ENCODE results near the gene SCAPER.

SCAPER gene

DNA sequence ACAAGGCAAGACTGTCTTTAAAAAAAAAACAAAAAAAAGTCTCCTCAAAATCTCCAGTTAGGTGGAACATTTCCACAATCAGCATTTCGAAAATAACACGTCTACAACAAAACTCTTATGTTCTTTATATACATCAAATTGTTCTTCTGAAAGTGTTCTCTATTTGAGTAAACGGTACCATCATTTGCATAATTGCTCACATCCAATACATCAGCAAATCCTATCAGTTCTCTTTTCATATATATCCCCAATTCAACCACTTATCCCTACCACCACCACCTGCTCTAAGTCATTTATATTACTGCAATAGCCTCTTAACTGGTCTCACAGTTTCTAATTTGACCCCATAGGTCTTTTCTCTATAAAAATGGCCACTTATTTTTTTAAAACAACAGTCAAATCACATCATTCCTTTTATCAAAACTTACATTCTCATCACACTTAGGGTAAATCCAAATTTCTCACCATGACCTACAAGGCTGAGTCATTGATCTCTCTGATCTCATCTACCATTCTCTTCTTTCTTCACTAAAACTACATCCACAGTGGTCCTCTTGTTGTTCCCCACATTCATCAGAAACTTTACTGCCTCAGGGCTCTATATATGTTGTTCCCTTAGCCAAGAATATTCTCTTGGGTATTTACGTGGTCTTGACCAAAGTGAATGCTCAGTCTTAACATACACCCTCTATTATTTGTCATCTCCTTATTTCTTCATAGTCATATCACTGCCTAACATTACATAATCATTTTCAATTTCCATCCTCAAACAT, 237.0 kb downstream of the SCAPER start:
- no peak for DNase-seq

DNA sequence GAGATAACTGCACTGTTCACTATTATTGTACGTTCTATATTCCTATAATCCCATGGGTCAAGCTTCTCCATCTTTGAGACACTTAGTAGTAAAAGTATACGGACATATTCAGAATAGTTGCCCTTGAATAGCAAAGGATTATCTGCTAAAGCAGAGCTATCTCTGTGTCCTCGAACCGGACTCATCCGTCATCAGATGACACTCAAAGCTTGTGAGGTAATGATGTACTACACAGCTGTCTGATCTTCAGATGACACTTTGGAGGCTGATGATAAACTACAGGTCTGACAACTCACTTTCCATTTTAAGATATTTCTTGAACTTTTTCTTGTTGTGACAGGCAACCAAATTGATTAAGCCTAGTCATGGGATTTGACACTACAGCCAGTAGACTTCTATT, 240.2 kb downstream of the SCAPER start:
- no peak for DNase-seq

DNA sequence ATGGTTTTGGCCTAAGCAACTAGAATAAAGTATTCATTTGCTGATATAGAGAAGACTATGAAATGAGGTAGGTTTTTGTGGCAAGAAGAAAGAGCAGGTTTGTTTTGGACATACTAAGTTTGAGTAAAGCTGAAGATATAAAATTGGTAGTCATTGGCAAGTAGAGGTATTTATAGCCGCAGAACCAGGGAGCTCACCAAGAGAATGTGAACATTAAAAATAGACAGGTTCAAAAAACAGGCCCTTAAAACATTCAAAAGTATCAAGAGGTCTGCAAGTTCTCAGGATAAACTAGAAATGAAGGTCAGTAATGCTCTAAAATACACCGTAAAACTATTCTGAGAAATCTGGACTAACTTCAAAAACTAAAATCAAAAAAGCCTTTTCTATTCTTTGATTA, 240.7 kb downstream of the SCAPER start:
- no peak for DNase-seq

DNA sequence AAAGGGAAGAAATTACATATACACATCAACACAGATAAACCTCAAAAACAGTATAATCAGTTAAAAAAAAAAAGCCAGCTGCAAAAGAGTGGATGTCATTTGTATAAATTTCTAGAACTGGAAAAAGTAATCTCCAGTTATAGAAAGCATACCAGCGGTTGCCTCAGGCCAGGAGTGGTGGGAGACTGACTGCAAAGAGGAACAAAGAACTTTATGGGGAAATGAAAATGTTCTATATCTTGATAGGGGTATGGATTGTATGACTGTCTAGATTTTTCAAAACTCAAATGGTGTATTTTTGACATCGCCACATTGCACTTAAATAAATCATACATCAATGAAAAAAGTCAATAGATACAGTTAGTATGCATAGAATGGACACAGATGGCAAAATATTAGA, 241.6 kb downstream of the SCAPER start:
- DNase-seq, result no peak

DNA sequence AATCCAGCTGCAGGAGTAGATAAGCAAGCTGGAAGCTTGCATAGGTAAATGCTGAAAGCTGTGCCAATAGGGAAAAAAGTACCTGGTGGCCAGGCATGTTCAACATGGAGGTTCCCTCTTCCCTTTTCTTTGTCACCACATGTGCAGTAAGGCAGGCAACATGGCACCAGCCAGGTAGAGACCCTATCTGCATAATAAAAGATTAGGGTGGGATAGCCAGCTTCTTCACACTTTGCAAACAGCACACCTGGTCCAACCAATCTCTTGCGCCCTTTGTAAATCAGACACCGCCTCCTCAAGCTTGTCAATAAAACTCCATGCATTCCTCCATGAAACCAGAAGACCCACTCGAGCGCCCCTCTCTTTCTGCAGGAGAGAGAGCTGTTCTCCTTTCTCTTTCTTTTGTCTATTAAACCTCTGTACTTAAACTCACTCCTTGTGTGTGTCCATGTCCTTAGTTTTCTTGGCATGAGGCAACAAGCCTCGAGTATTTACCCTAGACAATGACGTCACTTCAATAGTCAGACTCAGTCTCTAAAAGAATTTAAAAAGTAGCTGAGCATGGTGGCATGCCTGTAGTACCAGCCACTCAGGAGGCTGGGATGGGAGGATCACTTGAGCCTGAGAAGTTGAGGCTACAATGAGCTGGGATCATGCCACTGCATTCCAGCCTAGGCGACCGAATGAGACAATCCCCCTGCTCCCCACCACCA, 256.3 kb downstream of the SCAPER start:
- no peak for DNase-seq

DNA sequence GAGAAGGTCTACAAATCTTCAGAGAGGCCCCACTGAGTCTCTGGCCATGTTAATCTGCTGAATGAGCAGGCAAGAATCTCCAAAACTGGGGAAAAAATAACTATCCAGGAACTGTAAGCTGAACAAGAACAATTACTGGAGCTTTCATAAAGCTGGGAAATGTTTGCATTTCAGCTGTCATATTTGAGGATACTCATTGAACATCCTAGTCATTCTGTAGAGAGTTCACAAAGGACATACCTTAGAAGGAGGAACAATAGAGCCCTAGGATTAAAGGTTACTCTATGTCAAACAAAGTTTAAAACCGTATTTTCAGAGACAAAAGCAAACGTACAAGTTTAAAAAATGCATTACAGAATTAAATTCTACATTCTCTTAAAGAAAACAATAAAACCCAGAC, 257.5 kb downstream of the SCAPER start:
- DNase-seq, result no peak

DNA sequence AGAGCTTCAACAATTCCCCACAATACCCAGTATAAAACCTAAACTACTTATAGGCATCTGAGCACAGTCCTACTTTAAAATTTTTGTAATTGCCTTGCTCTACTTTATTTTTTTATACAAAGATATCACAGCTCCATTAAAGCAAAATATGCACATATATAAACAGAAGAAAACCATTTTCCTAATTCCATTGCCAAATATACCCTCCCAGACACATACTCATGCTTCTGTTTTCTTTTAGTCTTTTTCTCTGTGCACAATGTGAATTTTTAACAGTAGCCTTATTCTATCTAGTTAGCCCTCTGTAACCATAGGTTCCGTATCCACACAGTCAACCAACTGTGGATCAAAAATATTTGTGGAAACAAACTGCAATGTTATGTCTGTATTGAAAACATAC, 260.5 kb downstream of the SCAPER start:
- no peak for DNase-seq

DNA sequence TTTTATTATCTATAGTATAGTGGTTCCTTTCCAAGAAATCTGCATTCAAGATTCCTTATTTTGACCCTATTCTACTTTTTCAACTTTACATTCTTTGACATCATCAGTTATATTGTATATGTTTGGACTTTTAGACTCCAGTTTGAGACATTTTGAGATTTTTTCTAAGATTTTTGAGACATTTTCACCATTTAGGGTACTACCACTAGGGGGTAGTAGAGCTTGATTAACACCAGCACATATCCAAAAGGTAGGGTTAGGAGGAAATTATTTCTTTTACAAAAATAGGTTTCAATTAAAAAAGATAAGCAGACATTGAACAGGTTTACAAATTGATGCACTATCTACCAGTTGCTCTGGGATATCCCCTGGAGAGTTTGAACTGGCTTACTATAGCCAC, 262.5 kb downstream of the SCAPER start:
- no peak for DNase-seq

DNA sequence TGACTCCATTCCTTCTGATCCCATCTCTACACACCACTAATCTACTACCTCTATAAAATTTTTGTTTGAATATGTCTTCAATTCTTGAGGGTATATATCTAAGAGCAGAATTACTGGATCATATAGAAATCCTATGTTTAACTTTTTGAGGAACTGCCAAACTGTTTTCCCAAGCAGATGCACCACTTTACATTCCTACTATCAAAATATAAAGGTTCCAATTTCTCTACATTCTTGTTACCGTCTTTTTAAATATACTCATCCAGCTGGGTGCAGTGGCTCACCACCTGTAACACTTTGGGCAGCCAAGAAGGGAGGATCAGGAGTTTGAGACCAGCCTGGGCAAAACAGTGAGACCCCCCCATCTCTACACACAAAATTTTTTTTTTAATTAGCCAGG, 268.0 kb downstream of the SCAPER start:
- no peak for DNase-seq

DNA sequence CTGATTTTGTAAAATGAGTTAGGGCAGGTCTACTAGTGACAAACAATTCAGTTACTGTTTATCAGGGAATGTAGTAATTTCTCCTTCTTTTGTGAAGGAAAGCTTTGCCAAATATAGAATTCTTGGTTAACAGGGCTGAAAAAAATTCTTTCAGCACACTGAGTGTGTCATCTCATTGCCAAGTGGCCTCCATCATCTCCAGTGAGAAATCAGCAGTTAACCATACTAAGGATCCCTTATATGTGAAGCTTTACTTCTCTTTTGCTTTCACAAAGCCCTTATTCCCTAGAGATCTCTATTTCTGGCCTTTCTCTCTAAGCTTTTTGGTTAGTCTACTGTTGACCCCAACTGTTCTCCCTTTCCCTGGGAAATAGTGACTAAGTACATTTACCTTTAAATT, 269.1 kb downstream of the SCAPER start:
- DNase-seq, result no peak

DNA sequence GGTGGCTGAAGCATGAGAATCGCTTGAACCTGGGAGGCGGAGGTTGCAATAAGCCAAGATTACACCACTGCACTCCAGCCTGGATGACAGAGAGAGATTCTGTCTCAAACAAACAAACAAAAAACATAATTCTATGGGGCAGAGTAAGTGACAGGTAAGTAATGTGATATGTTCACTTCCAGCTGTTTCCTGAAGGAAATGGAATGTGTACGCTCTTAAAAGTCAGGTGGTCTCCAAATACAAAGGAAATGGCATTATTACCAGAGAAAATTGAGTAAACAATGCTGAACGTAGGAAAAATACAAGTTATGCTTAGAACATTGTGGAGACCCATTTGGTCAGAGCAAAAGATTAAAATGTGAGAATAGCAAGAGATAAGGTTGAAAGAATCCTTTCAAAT, 278.5 kb downstream of the SCAPER start:
- DNase-seq, result no peak

DNA sequence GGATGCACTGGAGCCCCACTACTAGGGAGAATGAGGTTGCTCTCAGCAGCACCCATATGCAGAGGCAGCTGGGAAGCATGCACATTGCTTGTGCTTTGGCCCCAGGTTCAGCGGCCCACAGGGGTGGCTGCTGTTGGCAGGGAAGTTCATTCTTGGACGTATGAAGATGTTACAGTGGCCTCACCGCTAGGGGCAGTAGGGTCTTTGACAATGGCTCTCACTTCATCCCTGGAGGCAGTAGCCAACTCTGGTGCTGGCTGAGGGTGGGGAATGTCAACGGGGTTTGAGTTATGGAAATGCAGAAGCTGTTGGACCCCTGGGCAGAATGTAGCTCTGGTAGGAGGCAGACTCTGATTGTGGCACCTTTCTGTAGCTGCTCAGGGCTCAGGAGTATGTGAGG, 279.9 kb downstream of the SCAPER start:
- no peak for DNase-seq

DNA sequence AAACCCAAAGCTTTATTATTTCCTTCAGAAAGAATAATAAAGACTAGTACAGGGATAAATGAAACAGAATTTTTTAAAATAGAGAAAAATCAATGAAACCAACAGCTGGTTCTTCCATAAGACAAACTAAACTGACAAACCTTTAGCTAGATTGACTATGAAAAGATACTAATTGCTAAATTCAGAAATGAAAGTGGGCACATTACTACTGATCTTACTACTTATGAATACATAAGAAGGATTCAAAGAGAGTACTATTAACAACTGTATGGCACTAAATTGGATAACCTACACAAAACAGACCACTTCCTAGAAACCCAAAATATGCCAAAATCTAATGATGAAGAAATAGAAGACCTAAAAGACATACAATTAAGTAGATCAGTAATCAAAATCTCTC, 290.4 kb downstream of the SCAPER start:
- DNase-seq, result no peak

DNA sequence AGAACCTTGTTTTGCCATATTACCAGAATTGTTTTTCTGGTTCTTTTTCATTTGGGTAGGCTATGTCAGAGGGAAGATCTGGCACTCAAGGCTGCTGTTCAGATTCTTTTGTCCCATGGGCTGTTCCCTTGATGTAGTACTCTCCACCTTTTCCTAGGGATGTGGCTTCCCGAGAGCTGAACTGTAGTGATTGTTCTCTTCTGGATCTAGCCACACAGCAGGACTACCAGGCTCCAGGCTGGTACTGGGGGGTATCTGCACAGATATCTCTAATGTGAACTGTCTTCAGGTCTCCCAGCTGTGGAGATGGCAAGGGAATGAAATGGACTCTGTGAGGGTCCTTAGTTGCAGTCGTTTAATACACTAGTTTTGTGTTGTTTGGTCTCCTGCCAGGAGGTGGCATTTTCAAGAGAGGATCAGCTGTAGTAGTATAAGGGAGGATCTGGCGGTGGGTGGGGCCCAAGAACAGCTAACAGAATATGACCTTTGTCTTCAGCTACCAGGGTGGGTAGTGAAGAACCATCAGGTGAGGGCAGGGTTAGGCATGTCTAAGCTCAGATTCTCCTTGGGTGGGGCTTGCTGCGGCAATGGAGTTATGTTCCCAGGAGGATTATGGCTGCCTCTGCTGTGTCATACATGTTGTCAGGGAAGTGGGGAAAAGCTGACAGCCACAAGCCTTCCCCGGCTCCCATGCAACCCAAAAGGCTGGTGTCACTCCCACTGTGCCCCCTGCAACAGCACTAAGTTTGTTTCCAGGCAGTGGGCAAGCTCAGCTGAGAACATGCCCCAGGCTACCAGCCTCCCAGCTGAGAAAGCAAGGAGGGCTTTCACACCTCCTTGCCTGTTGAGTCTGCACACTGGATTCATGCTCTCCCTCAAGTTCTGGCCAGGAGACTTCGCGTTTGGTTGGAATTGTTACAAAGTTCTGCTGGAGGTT, 316.1 kb downstream of the SCAPER start:
- no peak for DNase-seq

DNA sequence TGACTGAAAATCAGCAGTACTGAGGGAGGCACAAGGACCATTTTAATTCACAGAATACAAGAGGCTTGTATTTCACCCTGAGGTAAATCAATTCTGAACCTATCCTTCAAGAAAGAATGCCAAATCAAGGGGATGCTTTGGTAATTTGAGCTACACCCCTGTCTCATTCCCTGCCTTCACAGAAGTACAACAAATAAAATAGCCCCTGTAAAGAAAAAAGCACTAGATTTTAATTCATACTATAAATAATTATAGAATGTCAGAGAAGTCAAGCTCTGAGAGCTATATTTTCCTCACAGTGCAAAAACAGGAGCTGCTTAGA, 319.6 kb downstream of the SCAPER start:
- DNase-seq, result no peak

DNA sequence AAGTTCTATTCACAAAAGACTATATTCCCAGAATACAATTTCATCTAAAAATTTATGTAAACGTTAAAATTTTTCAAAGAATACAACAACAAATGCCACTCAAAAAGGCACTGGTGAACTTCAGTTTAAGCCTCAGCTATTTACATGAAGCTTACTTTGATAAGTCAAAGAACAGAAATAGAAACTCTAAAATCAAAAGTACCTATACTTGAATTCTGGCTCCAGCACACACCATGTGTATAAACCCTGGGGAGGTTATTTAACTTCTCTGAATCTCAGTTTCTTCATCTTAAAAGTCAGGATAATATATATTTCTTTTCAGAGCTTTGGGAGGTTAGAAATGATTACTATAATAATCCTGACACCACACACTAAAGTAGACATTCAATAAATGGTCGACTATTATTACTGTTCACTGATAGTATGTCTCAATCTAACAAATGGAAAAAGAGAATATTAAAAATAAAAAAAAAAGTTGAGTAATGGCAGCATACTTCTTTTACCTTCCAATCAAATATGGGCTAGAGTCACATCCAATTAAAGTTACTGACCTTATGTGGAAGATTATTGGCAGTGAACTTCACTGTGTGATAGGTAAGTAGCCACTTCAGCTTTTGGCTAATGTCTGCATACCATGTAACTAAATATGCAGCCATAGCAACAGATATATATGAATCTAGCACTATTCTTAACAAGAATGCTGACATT, 320.1 kb downstream of the SCAPER start:
- DNase-seq, result no peak

DNA sequence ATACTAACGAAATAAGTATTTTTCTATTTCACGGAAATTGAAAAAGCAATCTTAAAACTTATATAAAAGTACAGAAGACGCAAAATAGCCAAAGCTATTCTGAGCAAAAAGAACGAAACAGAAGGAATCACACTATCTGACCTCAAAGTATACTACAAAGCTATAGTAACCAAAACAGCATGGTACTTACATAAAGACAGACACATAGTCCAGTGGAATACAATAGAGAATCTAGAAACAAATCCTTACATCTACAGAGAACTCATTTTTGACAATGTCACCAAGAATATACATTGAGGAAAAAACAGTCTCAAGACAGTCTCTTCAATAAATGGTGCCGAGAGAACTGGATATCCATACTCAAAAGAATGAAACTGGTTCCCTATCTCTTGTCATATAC, 322.6 kb downstream of the SCAPER start:
- no peak for DNase-seq

DNA sequence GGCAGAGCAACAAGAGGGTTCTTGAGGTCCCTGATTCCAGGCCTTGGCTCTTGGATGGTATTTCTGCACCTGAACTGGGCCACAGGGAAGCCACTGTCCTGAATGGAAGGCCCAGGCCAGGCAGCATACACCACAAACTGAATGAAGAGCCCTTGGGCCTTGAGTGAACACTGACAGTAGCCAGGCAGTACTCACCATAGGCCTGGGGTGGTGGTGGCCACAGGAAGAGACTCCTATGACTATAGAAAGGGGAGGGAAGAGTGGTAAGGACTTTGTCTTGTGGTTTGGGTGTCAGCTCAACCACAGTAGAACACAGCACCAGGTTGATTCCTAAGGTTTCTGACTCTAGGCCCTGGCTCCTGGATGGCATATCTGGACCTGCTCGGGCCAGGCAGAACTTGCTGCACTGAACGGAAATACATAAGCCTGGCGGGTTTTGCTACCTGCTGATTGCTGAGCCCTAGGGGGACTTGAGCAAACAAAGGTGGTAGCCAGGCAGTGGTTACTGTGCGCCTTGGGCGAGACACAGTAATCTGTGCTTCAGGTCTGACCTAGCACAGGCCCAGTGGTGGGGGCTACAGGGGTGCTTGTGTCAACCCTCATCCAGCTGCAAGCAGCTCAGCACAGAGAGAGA, 327.1 kb downstream of the SCAPER start:
- DNase-seq, result no peak

DNA sequence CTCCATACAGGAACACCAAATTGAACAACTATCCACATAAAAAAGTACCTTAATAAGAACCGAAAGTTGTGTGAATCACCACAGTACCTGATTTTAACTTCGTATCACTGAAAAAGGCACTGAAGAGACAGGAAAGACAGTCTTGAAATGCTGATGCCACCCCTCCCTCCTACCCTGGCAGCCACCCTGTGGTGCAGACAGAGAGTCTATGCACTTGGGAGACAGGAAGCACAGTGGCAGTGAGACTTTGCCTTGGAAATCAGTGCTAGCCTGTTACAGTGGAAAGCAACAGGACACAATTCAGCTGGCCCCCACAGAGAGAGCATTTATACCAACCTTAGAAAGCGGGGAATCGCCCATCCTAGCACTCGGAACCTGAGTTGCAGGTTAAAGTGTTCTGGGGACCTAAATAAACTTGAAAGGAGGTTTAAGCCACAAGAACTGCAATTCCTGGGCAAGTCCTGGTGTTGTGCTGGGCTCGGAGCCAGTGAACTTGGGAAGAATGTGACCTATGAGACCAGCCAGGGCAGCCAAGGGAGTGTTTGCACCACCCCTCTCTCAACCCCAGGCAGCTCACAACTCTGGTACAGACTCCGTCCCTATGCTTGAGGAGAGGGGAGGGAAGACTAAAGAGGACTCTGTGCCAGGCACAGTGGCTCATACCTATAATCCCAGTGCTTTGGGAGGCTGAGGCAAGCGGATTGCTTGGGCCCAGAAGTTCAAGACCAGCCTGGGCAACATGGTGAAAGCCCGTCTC, 328.4 kb downstream of the SCAPER start:
- no peak for DNase-seq

DNA sequence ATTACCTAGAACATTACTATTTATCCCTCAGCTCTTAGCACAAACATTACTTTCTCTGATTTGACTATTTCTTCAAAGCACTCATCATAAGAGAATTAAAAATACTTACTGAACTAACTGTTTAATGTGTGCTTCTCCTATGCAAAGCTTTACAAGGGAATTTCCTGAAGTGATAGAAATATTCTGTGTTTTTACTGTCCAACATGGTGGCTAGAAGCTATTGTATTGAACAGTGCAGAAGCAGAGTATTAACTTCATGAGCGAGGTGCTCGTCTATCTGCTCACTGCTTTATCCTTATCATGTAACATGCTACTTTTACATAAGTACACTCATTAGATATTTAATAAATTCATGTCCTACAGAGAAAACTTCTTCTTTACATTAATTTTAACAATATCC, 329.5 kb downstream of the SCAPER start:
- DNase-seq, result no peak

DNA sequence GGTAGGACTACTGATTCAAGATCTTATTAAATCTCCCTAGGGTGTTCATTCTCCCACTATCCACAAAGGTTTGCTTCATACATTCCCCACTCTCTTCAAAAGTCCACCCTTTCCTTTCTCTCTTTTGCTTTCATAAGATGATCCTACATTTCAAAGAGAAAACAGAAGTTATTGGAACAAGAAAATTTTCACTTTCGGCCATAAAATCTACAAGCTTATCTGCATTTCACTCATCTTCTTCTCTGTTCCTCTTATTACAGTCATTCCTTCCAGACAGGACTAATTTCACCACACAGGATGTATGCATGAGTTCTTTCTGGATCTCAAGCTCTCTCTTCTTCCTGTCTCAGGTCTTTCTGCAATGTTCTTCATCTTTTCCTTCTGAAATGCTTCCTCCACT, 329.9 kb downstream of the SCAPER start:
- no peak for DNase-seq

DNA sequence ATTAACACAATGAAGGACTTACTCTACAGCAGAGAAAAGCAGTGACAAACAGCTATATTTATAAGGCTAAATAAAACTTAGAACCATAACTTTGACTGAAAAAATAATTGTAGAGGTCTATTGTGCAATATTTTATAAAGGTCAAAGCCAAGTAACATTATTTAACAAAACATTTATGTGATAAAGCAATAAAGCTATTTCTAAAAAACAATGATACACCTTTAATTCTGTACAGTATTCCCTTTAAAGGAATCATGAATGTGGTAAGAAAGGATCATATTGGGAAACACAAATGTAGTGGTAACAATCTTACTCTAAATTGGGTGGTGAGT, 332.2 kb downstream of the SCAPER start:
- DNase-seq, result no peak

All from NCI-H446 (cell line).